Measurements from ENCODE around the gene TBC1D3B.
"Not testable (repeated sequence)": the region's sequence is repeated elsewhere in the genome, so short reads cannot be mapped to it uniquely, and the experiment has no call there.

GRCh38 chr17:36168836-36169235, 7.6 kb downstream of the TBC1D3B start:
- not testable (repeated sequence) for TF ChIP-seq CTCF (IDR thresholded peaks at IDR 0.05; ENCODE audit: low read length); EZH2 (optimal IDR thresholded peaks at IDR 0.05; ENCODE audit: low read depth, low read length)
